Pancreas (tissue), 10 donors: Measurements from ENCODE around the gene CARS2. TPM values are rescaled to one million over a fixed set of nuclear protein-coding genes. Genes with fewer than 3 reads are reported as not detected.
A peak's percentile ranks its signal among the peaks of the same experiment; 100 is the strongest.

Experiments used
- ATAC-seq, 4 donors: fragments of 200-7000 bp; cut with Tn5 transposase; one replicate each; pipeline versions ENCODE4 v1.8.0 to v1.9.1; 2020; ENCODE audit warnings: mild to moderate bottlenecking in 4 of 4, moderate library complexity in 4 of 4
- DNase-seq, 6 donors: peaks; one replicate each; pipeline ENCODE4 v3.0.0-alpha.2; 2020
- FAIRE-seq: peaks from 2 replicates; lab custom pipeline; 2012; peaks lifted over from hg19 to GRCh38; lab: Jason Lieb, UNC
- H3K27ac ChIP-seq, 4 donors: fragments of 200-600 bp; sonication (generic); 1 replicate in 3 of 4; 2 replicates in 1 of 4; pipeline versions ENCODE4 v1.5.0 to v1.8.0; 2020
- H3K27me3 ChIP-seq, 4 donors: fragments of 200-600 bp; one replicate each; pipeline ENCODE4 v1.8.0; 2021
- H3K36me3 ChIP-seq, 3 donors: fragments of 200-600 bp; sonication (generic) in 1 of 3; one replicate each; pipeline versions ENCODE4 v1.5.0 to v1.8.0; 2020 to 2021
- H3K4me1 ChIP-seq, 3 donors: fragments of 200-600 bp; one replicate each; pipeline ENCODE4 v1.8.0; 2021
- H3K4me3 ChIP-seq, 4 donors: fragments of 200-600 bp; sonication (generic) in 2 of 4; one replicate each; pipeline versions ENCODE4 v1.5.0 to v1.8.0; 2020 to 2021
- H3K9me3 ChIP-seq, 4 donors: fragments of 200-600 bp; one replicate each; pipeline ENCODE4 v1.8.0; 2021
- CTCF ChIP-seq, 4 donors: fragments of 200-600 bp; sonication (generic) in 3 of 4; IDR thresholded peaks; one replicate each; pipeline versions ENCODE4 v1.5.0 to v1.8.0; 2021; ENCODE audit warnings: antibody characterized with exemption in 4 of 4
- WGBS, 2 donors: extraction: QIAGEN DNeasy Blood & Tissue Kit; methylation state at CpG; one replicate each; pipeline ENCODE4 v1.1.7; 2013; 5-methylcytosine and 5-hydroxymethylcytosine counted together
- intact Hi-C, 3 donors: fragments of 100-400 bp; cut with DNase I; formaldehyde crosslinking; loops; one replicate each; pipeline versions ENCODE4 v1.11.1 to v1.14.2; 2022
- polyA plus RNA-seq, 2 donors: library from polyadenylated mRNA; stranded (reverse); fragments of 200-250 nt; gene quantifications; one replicate each; pipeline ENCODE4 v1.2.3, GENCODE V29; 2013
- total RNA-seq, 6 donors: library from RNA; stranded (reverse); fragmentation: NEBNext Ultra II Directional in 4 of 6; extraction: Animal tissue kit (Norgen Biotek cat#: 25700) in 4 of 6; gene quantifications; one replicate each; pipeline versions ENCODE4 v1.2.1 to v1.2.4, GENCODE V29; 2021 to 2023
- donor health status: healthy with polysubstance abuse.
- donor health status: DM: no; HTN: no; CAD: no; lungs with moderate emphysema.
- donor health status: DM: no; HTN: no; CAD: no.
- donor health status: control.
- donor health status: control.
- donor health status: Bipolar disorder and iron deficiency.
- donor health status: DM: yes; HTN: yes; CAD: no.
- donor health status: DM: no; HTN: no; CAD: no.
- donor health status: DM: no; HTN: no; CAD: no.
- donor health status: DM: yes; HTN: yes; CAD: no.

The CARS2 gene
- total and polyA plus RNA-seq, 8 donors = 18.2 to 98.7 (median 23.7) TPM

GRCh38 chr13:110669036-110669435, 36.9 kb downstream of the CARS2 start:
- intact Hi-C loops = no loop called here
- Histone ChIP-seq H3K27me3 (no peaks in the 10 kb centered on the region), H3K27ac (no peak overlapping the region), H3K4me1 (no peaks in the 10 kb centered on the region), H3K4me3 (no peak overlapping the region), H3K36me3 (peaks cover 0 to 28% (median 10%) of the 10 kb centered on the region in 3 donors), H3K9me3 (no peaks in the 10 kb centered on the region)
- TF ChIP-seq CTCF (IDR thresholded peaks at IDR 0.05) = no peak
- ATAC-seq (no peak), DNase-seq (no peak), FAIRE-seq (no peak)
- 92% methylated on average over 9 of the region's 9 CpGs for WGBS, 2 donors

DNA sequence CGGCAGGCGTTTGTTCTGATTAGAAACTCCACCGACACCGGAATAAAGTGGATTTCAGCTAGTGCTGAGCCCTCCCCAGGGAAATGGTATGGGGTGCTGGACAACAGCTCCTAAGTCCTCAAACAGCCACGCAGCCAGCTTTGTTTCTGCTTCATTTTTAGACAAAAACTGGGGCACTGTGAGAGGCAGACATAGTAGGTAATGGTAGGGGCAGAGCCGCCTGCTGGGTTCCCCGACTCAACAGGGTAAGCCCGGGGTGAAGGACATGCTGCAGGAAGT, 39.7 kb downstream of the CARS2 start:
- ATAC-seq (no peak), DNase-seq (no peak), FAIRE-seq (no peak)
- no peak overlapping the region for H3K4me3 ChIP-seq
- H3K9me3 ChIP-seq = no peaks in the 10 kb centered on the region
- H3K36me3 ChIP-seq = peaks cover 0 to 35% (median 11%) of the 10 kb centered on the region in 3 donors
- 88 to 94% methylated on average over 8 of the region's 8 CpGs for whole genome bisulfite sequencing, 2 donors
- H3K27me3 ChIP-seq = no peaks in the 10 kb centered on the region
- TF ChIP-seq CTCF (IDR thresholded peaks at IDR 0.05) = no peak
- no peak overlapping the region for H3K27ac ChIP-seq
- intact Hi-C loops = no loop called here
- no peaks in the 10 kb centered on the region for H3K4me1 ChIP-seq

DNA sequence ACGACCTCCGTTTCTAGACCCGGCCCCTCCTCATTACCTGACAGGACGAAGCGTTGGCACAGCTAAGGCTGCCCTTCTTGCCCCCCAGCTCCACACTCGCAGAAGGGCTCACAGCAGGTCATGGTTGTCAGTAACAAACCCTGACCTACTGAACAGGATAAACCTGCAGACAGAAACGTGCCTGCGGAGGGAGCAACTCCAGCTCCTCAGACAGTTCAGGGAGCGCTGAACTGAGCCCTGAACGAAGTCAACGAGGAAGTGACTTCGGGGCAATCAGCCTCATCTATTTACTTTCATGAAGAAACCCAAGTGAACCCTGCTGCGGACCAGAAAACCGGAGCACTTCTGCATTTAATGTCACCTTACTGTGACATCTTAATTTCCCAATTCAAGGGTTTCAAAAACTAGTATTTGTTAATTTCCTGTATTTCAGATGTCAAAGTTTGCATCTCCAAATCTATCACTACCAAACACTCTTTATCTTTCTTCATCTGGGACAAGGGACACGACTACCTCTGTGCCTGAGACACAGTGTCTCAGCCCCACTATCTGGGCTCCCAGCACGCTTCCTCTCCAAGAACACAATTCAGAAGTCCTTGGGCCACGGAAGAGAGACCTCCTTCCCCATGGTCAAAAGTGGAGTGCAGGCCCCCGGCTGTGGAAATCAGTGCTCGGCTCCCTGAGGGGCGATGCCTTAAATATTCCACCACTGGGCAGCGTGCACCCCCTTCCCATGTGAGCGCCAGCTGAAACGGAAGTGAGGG, 40.2 kb downstream of the CARS2 start:
- no peak for TF ChIP-seq CTCF (IDR thresholded peaks at IDR 0.05)
- Histone ChIP-seq H3K4me3 (no peak overlapping the region), H3K4me1 (no peaks in the 10 kb centered on the region), H3K27ac (no peak overlapping the region), H3K27me3 (no peaks in the 10 kb centered on the region), H3K36me3 (peaks cover 0 to 35% (median 11%) of the 10 kb centered on the region in 3 donors), H3K9me3 (no peaks in the 10 kb centered on the region)
- ATAC-seq (peak in 1 of 4 donors; percentile 20), FAIRE-seq (no peak), DNase-seq (peak in 1 of 6 donors; percentile 40)
- WGBS, 2 donors = 85 to 91% methylated on average over 23 of the region's 23 CpGs
- intact Hi-C loops = no loop called here

DNA sequence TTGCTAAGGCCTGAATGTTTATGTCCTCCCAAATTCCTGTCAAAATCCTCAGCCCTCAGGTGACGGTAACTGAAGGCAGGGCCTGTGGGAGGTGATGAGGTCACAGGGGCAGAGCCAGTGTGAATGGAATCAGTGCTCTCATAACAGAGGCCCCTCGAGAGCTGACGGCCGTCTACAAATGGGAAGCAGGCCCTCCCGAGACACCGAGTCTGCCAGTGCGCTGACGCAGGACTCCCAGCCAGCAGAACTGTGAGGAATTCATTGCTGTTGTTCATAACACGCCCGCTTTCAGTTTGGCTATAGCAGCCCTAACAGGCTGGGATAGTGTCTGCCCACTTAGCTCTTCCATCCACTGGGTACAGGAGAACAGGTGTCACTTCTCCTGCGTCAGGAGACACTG, 41.2 kb downstream of the CARS2 start:
- H3K27me3 ChIP-seq = no peaks in the 10 kb centered on the region
- H3K27ac ChIP-seq = no peak overlapping the region
- peaks cover 0 to 35% (median 11%) of the 10 kb centered on the region in 3 donors for H3K36me3 ChIP-seq
- no peaks in the 10 kb centered on the region for H3K4me1 ChIP-seq
- TF ChIP-seq CTCF (IDR thresholded peaks at IDR 0.05) = no peak
- DNase-seq (peak in 1 of 6 donors; percentile 41), ATAC-seq (no peak), FAIRE-seq (no peak)
- intact Hi-C loops = no loop called here
- no peak overlapping the region for H3K4me3 ChIP-seq
- H3K9me3 ChIP-seq = no peaks in the 10 kb centered on the region
- whole genome bisulfite sequencing, 2 donors = 95 to 97% methylated on average over 11 of the region's 11 CpGs

- 91 to 96% methylated on average over 7 of the region's 7 CpGs for WGBS, 2 donors
- DNase-seq (no peak), ATAC-seq (no peak), FAIRE-seq (no peak)
- Histone ChIP-seq H3K9me3 (no peaks in the 10 kb centered on the region), H3K27me3 (no peaks in the 10 kb centered on the region), H3K36me3 (peaks cover 0 to 35% (median 11%) of the 10 kb centered on the region in 3 donors), H3K4me1 (no peaks in the 10 kb centered on the region), H3K4me3 (no peak overlapping the region), H3K27ac (no peak overlapping the region)
- no peak for TF ChIP-seq CTCF (IDR thresholded peaks at IDR 0.05)
- intact Hi-C loops = no loop called here
Observed at GRCh38 chr13:110664041-110664440, 41.9 kb downstream of the CARS2 start.
